HFF-Myc (cell line): ENCODE data around the gene GSC2.

Source experiments
- DNase-seq: peaks from one replicate; pipeline ENCODE4 v3.0.0-alpha.2; 2011; ENCODE audit warnings: low read depth; ENCODE audit errors: extremely low read depth
- H3K4me3 ChIP-seq: replicated peaks from 2 replicates; pipeline ENCODE4 v1.5.1; 2011; ENCODE audit warnings: low read depth, mild to moderate bottlenecking, control low read depth, low read length
- TF ChIP-seq, protein P1 (sequence below): IDR thresholded peaks from 2 replicates; pipeline ENCODE4 v1.5.1; 2012; ENCODE audit warnings: mild to moderate bottlenecking, low read depth, low read length, control low read depth; ENCODE audit errors: missing control alignments

Gene GSC2

DNA sequence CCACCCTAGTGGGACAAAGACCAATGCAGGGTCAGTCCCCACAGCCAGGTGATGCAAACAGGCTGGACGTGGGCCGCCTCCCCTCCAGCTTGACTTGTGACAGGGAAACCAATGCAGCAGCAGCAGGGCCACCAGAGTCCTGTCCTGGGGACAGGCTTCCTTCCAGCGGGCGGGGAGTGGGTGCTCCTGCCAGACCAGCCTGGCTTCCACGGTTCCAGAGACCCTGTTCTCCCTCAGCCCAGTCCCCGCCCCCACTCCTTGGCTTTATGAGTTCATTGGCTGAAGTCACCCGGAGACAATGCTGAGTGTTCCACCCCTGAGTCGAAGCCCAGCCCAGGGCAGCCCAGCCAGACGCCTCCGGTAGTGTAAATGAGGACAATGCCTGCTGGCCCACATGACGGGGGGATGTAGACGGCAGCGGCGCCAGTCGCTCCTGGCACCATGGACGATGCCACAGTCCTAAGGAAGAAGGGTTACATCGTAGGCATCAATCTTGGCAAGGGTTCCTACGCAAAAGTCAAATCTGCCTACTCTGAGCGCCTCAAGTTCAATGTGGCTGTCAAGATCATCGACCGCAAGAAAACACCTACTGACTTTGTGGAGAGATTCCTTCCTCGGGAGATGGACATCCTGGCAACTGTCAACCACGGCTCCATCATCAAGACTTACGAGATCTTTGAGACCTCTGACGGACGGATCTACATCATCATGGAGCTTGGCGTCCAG lies 19.0 kb downstream of the GSC2 start, which contains the start of gene TSSK2:
TSSK2 (plus strand) TSS at position 350 of the 726 bp plus-strand sequence; CDS start at position 442, 92 bp downstream.
- TF ChIP-seq, protein P1, sequence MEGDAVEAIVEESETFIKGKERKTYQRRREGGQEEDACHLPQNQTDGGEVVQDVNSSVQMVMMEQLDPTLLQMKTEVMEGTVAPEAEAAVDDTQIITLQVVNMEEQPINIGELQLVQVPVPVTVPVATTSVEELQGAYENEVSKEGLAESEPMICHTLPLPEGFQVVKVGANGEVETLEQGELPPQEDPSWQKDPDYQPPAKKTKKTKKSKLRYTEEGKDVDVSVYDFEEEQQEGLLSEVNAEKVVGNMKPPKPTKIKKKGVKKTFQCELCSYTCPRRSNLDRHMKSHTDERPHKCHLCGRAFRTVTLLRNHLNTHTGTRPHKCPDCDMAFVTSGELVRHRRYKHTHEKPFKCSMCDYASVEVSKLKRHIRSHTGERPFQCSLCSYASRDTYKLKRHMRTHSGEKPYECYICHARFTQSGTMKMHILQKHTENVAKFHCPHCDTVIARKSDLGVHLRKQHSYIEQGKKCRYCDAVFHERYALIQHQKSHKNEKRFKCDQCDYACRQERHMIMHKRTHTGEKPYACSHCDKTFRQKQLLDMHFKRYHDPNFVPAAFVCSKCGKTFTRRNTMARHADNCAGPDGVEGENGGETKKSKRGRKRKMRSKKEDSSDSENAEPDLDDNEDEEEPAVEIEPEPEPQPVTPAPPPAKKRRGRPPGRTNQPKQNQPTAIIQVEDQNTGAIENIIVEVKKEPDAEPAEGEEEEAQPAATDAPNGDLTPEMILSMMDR, result no peak
- no peak for DNase-seq
- H3K4me3 ChIP-seq, result no peak within 1 kb of the TSS

DNA sequence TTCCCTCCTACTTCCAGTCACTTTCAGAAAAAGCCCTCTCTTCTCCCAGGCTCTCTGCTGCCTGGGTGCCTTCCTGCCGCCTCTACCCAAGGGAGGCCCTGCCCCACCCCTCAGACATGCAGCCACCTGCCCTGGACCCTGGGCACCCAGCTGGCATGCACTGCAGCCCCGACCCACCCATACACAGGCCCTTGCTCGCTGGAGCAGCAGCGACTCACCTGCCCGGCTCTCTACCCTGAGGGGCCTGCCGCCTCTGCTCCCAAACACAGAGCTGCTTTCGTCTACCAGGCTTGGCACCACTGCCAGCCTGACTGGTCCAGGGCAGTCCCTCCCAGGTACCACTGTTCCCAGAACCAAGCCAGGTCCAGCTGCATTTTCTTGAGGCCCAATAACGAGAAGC lies 20.2 kb downstream of the GSC2 start:
- no peak overlapping the region for H3K4me3 ChIP-seq
- DNase-seq, result no peak
- TF ChIP-seq, protein P1, result no peak

DNA sequence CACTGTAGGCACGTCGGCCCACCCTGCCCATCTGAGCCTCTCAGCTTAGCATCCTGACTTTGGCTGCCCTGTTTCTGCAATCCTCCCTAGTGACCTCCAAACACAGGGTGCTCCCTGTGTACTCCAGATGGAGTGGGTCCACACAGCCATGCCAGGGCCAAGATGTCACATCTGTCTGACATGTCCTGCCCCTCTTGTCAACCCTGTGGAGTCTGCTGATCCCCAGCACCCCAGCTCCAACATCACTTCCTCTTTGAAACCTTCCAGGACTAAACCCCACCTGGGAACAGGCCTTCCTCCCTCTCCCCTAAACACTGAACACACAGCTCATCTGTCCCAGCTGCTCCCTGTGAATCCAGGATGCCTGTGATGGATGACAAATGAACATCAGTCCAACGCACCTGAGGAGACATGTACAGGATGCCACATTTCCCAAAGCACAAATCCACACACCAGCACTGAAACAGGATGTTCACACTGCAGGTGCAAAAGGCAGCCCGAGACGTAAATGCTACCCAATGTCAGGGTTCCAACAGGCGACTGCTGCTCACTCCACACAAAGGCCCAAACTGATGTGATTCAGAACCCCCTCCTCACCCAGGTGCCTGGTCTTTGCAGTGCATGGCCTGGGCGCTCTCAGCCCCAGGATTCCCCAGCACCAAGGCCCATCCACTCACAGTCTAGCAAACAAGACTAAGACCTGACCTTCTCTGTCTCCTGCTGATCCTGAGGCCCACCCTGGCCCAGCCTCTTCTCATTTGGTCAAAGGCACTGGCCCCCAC lies 21.0 kb downstream of the GSC2 start:
- H3K4me3 ChIP-seq, result no peak overlapping the region
- TF ChIP-seq, protein P1, result no peak
- no peak for DNase-seq

DNA sequence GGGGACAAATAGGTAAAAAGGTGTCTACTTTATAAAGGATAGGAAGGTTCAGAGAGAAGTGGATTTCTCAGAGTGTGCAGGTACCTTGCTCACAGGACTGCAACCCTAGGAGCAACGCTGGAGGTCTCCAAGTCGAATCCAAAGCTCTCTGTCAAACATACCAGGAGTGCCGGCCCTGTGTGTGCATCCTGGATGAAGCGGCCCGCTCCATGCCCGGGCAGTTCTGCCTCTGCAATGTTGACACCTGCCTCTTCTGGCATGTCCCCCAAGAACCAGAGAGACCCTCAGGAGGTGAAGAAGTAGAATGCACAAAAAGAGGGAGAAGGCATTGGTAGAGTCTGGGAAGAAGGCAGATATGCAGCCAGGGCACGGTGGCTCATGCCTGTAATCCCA lies 22.1 kb downstream of the GSC2 start:
- DNase-seq, result no peak
- TF ChIP-seq, protein P1, result no peak
- H3K4me3 ChIP-seq, result no peak overlapping the region

DNA sequence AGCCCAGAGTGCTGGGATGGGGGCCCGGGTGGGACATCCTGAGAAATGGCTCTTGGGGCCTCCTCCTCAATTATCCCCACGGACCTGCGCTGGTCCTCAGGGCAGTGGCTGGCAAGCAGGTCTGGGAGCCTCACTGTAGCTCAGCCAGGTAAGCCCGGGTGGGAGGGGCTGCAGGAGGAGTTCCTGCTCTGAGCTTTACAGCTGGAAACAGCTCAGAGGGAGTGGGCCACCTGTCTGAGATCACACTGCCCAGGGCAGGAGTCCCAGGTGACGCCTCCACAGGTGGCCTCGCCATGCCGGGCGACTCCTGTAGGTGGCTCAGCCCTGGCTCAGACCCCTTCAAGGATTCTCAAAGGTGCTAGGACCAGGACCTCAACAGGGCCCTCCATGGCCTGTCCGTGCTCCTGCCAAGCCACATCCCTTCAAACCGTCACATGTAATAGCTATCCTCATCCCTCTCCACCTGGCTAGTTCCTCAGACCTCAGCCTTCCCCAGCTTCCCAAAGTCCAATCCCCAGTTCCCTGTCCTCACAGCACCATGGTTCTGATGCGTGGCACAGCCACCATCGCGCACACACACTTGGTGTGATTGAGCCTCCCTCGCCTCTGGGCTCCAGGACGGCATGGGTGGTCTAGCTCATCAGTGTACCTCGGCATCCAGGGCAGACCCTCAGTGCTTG lies 22.6 kb downstream of the GSC2 start:
- no peak overlapping the region for H3K4me3 ChIP-seq
- no peak for DNase-seq
- TF ChIP-seq, protein P1, result no peak

DNA sequence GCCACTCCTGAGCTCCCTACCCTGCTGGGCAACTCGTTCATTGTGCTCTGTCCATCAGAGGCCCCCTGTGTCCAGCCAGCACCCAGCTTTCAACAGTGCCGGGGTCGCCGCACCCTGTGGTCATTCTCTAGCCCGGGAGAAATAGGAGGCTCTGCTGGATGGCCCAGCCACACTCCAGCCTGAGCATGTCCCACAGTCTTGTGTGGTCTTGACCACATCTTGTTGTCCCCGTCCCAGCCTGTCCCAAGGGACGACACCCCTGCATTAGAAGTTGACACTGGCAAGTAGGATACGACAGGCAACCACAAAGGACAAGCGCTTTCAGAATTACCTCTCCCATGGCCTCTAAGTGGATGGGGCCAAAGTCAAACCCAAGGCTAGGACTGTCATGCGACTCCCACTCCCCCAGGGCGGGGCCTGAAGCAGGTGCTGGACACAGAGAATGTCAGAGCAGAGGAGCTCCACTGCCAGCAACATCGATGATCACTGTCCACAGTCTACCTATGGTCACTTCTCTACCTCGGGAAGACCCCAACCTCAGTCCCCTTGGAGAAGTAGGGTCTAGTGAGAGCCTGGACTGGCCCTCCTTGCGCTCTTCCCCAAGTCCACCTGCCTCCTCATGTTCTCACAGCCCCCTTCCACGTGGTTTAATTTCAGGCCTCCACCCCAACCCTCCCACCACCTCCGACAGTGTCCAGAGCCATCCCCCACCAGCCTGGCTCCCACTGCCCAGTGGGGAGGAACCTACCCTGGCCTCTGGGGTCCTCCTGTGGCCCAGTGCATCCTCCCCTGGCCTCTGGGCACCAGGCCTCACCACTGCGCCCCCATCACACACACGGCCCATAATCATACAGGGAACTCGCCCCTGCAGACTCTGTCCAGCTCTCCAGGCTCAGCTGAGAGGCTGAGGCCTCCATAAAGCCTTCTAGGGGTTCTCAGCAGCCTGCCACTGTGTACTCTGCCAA lies 23.5 kb downstream of the GSC2 start:
- no peak overlapping the region for H3K4me3 ChIP-seq
- no peak for DNase-seq
- TF ChIP-seq, protein P1, result no peak
